ENCODE data around the gene FHOD3.
"Not testable (repeated sequence)": the region's sequence is repeated elsewhere in the genome, so short reads cannot be mapped to it uniquely, and the experiment has no call there.

Gene FHOD3

GRCh38 chr18:36441426-36442240 lies 144.1 kb downstream of the FHOD3 start:
- DNase-seq (ENCODE audit: low read depth in 2 of 2, low spot score in 1 of 2), result no peak

GRCh38 chr18:36442717-36443116 lies 145.2 kb downstream of the FHOD3 start:
- DNase-seq (ENCODE audit: low read depth in 2 of 2, low spot score in 1 of 2), result no peak

- DNase-seq (ENCODE audit: low read depth in 2 of 2, low spot score in 1 of 2), result no peak
Measured at GRCh38 chr18:36446059-36446458, 148.5 kb downstream of the FHOD3 start.

GRCh38 chr18:36448384-36449290 lies 151.1 kb downstream of the FHOD3 start:
- DNase-seq (ENCODE audit: low read depth in 2 of 2, low spot score in 1 of 2), result no peak

GRCh38 chr18:36449451-36449850 lies 151.9 kb downstream of the FHOD3 start:
- DNase-seq (ENCODE audit: low read depth in 2 of 2, low spot score in 1 of 2), result no peak

GRCh38 chr18:36450264-36450663 lies 152.8 kb downstream of the FHOD3 start:
- DNase-seq (ENCODE audit: low read depth in 2 of 2, low spot score in 1 of 2), result no peak

- DNase-seq (ENCODE audit: low read depth in 2 of 2, low spot score in 1 of 2), result no peak
Measured at GRCh38 chr18:36451454-36452251, 154.1 kb downstream of the FHOD3 start.

- DNase-seq (ENCODE audit: low read depth in 2 of 2, low spot score in 1 of 2), result no peak
Measured at GRCh38 chr18:36454245-36454644, 156.7 kb downstream of the FHOD3 start.

- no peak for DNase-seq (ENCODE audit: low read depth in 2 of 2, low spot score in 1 of 2)
Measured at GRCh38 chr18:36454848-36455458, 157.4 kb downstream of the FHOD3 start.

GRCh38 chr18:36455931-36456330 lies 158.4 kb downstream of the FHOD3 start:
- DNase-seq (ENCODE audit: low read depth in 2 of 2, low spot score in 1 of 2), result no peak

- DNase-seq (ENCODE audit: low read depth in 2 of 2, low spot score in 1 of 2), result no peak
Measured at GRCh38 chr18:36456622-36457021, 159.1 kb downstream of the FHOD3 start.

- no peak for DNase-seq (ENCODE audit: low read depth in 2 of 2, low spot score in 1 of 2)
Measured at GRCh38 chr18:36457683-36458082, 160.2 kb downstream of the FHOD3 start.

- no peak for DNase-seq (ENCODE audit: low read depth in 2 of 2, low spot score in 1 of 2)
Measured at GRCh38 chr18:36458306-36458705, 160.8 kb downstream of the FHOD3 start.

- no peak for DNase-seq (ENCODE audit: low read depth in 2 of 2, low spot score in 1 of 2)
Measured at GRCh38 chr18:36459203-36459602, 161.7 kb downstream of the FHOD3 start.

- no peak for DNase-seq (ENCODE audit: low read depth in 2 of 2, low spot score in 1 of 2)
Measured at GRCh38 chr18:36459786-36460185, 162.3 kb downstream of the FHOD3 start.

- DNase-seq (ENCODE audit: low read depth in 2 of 2, low spot score in 1 of 2), result no peak
Measured at GRCh38 chr18:36460324-36460850, 162.9 kb downstream of the FHOD3 start.

- DNase-seq (ENCODE audit: low read depth in 2 of 2, low spot score in 1 of 2), result no peak
Measured at GRCh38 chr18:36460854-36461253, 163.3 kb downstream of the FHOD3 start.

- no peak for DNase-seq (ENCODE audit: low read depth in 2 of 2, low spot score in 1 of 2)
Measured at GRCh38 chr18:36461551-36461987, 164.1 kb downstream of the FHOD3 start.

- not testable (repeated sequence) for DNase-seq (ENCODE audit: low read depth in 2 of 2, low spot score in 1 of 2)
Measured at GRCh38 chr18:36463516-36463915, 166.0 kb downstream of the FHOD3 start.

- DNase-seq (ENCODE audit: low read depth in 2 of 2, low spot score in 1 of 2), result no peak
Measured at GRCh38 chr18:36464126-36464651, 166.7 kb downstream of the FHOD3 start.

Data from stimulated activated CD8-positive, alpha-beta memory T cell treated with anti-CD3 and anti-CD28 coated beads, Interleukin-4, amount 100 ng/mL, for 1 hour (primary cell).